ENCODE measurements around the gene PSAPL1.

Gene PSAPL1

DNA sequence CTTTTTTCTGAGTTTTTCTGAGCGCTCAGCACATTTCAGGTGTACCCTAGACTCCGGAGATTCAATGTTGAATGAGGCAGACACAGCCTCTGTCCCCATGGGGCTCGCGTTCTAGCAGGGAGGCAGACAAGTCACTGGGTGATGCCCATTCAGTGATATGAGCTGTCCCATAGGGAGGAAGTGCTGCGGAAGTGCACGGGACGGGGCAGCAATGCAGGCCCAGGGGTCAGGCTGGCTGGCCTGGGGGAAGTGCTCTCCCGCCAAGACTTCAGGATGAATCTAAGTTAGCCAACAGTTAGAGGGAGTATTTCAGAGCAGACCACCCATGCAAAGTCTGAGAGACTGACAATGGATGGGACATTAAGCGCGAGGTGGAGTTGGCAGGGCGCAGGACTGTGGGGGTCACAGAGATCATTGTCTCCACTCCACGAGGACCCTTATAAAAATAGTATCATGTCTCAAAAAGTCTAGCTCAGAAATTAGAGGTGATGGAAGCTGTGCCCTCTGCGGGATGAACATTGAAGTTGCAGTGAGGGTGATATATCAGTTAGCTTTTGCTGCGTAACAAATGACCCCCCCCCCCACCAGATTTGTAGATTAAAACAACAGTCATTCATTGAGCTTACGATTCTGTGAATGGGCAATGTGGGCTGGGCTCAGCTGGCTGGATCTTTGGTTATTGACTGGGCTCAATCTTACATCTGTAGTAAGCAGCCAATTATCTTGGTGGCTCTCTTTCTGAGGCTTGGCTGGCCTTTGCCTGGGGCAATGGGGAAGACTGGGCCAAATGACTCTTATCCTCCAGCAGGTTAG, 16.4 kb downstream of the PSAPL1 start:
- H3K4me3 ChIP-seq (ENCODE audit: low read depth, low read length): no peak overlapping the region
- H3K4me2 ChIP-seq (ENCODE audit: low read length): no peak overlapping the region
- no peaks in the 10 kb centered on the region for H3K4me1 ChIP-seq
- no peaks in the 10 kb centered on the region for H3K36me3 ChIP-seq (ENCODE audit: control insufficient read depth, insufficient read depth, low read length)
- H3K9me3 ChIP-seq (ENCODE audit: control insufficient read depth, low read length): no peaks in the 10 kb centered on the region
- H3K27me3 ChIP-seq (ENCODE audit: control insufficient read depth, insufficient read depth, low read length): no peaks in the 10 kb centered on the region
- H3K27ac ChIP-seq: no peak overlapping the region
- no peak overlapping the region for H2AFZ ChIP-seq
- H3K79me2 ChIP-seq: no peaks in the 10 kb centered on the region
- H3K9ac ChIP-seq: no peak overlapping the region
- TF ChIP-seq, protein P1, sequence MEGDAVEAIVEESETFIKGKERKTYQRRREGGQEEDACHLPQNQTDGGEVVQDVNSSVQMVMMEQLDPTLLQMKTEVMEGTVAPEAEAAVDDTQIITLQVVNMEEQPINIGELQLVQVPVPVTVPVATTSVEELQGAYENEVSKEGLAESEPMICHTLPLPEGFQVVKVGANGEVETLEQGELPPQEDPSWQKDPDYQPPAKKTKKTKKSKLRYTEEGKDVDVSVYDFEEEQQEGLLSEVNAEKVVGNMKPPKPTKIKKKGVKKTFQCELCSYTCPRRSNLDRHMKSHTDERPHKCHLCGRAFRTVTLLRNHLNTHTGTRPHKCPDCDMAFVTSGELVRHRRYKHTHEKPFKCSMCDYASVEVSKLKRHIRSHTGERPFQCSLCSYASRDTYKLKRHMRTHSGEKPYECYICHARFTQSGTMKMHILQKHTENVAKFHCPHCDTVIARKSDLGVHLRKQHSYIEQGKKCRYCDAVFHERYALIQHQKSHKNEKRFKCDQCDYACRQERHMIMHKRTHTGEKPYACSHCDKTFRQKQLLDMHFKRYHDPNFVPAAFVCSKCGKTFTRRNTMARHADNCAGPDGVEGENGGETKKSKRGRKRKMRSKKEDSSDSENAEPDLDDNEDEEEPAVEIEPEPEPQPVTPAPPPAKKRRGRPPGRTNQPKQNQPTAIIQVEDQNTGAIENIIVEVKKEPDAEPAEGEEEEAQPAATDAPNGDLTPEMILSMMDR (IDR thresholded peaks at IDR 0.05): no peak

DNA sequence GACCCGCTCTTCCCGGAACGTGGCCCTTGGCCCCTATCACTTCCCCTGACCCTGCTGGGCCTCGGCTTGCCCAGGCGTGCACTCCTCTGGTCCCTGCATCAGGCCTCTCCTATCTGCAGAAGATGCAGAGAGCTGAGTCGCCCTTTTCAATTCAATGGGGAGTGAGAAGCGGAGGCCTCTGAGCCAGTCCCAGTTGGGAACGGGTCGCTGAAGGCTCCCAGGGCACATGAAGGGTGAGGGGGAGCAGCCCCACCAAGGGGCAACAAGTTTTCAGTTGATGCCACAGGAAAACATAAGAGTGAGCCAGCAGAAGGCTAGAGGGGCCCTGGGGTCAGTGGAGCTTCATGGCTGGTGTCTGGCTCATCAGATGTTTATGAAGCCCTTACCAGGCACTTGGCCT, 17.1 kb downstream of the PSAPL1 start:
- Histone ChIP-seq H3K27me3 (ENCODE audit: control insufficient read depth, insufficient read depth, low read length) (no peaks in the 10 kb centered on the region), H3K4me1 (no peaks in the 10 kb centered on the region)
- TF ChIP-seq, protein P1 (IDR thresholded peaks at IDR 0.05): no peak

DNA sequence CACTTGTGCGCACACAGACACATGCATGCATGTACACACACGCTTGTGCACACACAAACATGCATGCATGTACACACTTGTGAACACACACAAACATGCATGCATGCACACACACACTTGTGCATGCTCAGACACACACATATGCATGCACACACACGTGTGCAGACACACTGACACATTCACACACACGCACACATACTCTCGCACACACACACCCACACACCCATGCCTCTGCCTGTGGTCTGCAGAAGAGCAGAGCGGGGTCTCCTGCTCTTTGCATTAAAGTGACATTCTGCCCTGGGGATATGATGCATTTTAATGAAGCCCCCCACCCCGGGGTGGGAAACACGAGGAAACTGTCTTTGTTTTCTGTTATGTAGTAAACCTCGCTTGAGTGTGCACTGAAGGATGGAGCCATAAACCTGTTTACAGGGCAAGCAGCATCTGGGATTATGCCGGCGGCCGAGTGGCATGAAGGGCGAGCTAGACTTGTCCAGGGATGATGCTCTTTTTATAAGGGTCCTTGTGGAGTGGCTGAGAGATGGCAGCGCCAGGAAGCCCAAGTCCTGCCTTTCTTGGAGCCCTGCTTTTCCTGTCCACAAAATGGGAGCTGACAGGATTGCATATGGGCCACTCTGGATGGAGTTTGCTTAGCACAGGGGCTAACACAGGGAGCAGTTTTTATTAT, 17.8 kb downstream of the PSAPL1 start:
- Histone ChIP-seq H3K27ac (no peak overlapping the region), H3K4me2 (ENCODE audit: low read length) (no peak overlapping the region), H3K9me3 (ENCODE audit: control insufficient read depth, low read length) (no peaks in the 10 kb centered on the region), H3K36me3 (ENCODE audit: control insufficient read depth, insufficient read depth, low read length) (no peaks in the 10 kb centered on the region), H3K4me1 (no peaks in the 10 kb centered on the region), H3K27me3 (ENCODE audit: control insufficient read depth, insufficient read depth, low read length) (no peaks in the 10 kb centered on the region), H3K9ac (no peak overlapping the region), H2AFZ (no peak overlapping the region), H3K4me3 (ENCODE audit: low read depth, low read length) (no peak overlapping the region), H3K79me2 (no peaks in the 10 kb centered on the region)
- TF ChIP-seq, protein P1 (IDR thresholded peaks at IDR 0.05): no peak

More for the DNA sequence above, 17.1 kb downstream of the PSAPL1 start:
- H3K9me3 ChIP-seq (ENCODE audit: control insufficient read depth, low read length): no peaks in the 10 kb centered on the region
- no peaks in the 10 kb centered on the region for H3K36me3 ChIP-seq (ENCODE audit: control insufficient read depth, insufficient read depth, low read length)
- no peaks in the 10 kb centered on the region for H3K79me2 ChIP-seq
- no peak overlapping the region for H3K4me2 ChIP-seq (ENCODE audit: low read length)
- no peak overlapping the region for H3K4me3 ChIP-seq (ENCODE audit: low read depth, low read length)
- H2AFZ ChIP-seq: no peak overlapping the region
- H3K9ac ChIP-seq: no peak overlapping the region
- H3K27ac ChIP-seq: no peak overlapping the region

DNA sequence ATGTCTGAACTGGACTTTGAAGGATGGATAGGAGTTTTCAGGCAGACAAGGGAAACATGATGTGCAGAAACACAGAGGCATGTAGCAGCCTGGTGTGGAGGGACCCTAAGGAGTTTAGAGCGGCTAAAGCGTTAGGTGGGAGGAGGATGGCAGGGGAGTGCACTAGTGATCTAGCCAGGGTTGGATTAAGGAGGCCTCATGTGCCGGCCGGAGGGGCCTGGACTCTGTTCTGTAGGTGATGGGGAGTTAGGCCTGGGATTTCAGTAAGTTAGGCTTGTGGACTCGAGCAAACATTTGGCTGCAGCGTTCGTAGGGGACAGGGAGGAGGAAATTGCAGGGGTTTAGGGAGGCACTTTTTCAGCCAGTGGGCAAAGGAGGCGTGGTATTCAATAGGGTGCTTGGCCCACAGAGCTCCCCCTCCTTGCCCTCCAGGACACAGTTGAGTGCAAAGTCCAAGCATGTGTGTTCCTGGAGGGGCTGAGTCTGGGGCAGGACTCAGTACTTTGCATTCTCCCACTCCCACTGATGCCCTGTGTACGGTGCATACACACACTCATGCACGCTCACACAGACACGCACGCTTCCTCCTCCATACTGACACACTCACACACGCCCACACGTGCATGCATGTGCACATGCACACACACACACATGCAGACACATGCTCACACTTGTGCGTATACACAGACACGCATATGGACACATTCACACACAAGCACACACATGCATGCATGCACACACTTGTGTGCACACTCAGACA, 18.6 kb downstream of the PSAPL1 start:
- Histone ChIP-seq H2AFZ (no peak overlapping the region), H3K4me1 (no peaks in the 10 kb centered on the region), H3K27ac (no peak overlapping the region), H3K9me3 (ENCODE audit: control insufficient read depth, low read length) (no peaks in the 10 kb centered on the region), H3K4me3 (ENCODE audit: low read depth, low read length) (no peak overlapping the region), H3K36me3 (ENCODE audit: control insufficient read depth, insufficient read depth, low read length) (no peaks in the 10 kb centered on the region), H3K79me2 (no peaks in the 10 kb centered on the region), H3K27me3 (ENCODE audit: control insufficient read depth, insufficient read depth, low read length) (no peaks in the 10 kb centered on the region), H3K4me2 (ENCODE audit: low read length) (no peak overlapping the region), H3K9ac (no peak overlapping the region)
- TF ChIP-seq, protein P1 (IDR thresholded peaks at IDR 0.05): no peak
